Measurements from ENCODE around the gene PDLIM5.

- no peak for TF ChIP-seq POLR2A (IDR thresholded peaks at IDR 0.05)
- no peak for TF ChIP-seq CTCF (IDR thresholded peaks at IDR 0.05)
Measured at GRCh38 chr4:94413085-94413840, 38.5 kb upstream of the PDLIM5 start.
